Keratinocyte (primary cell): Measurements from ENCODE around the gene NAPG. TPM values are rescaled to one million over a fixed set of nuclear protein-coding genes. Genes with fewer than 3 reads are reported as not detected.
"Not testable (repeated sequence)": the region's sequence is repeated elsewhere in the genome, so short reads cannot be mapped to it uniquely, and the experiment has no call there.

Experiments
- DNase-seq: peaks from one replicate; pipeline ENCODE4 v3.0.0-alpha.2; 2011; ENCODE audit warnings: low read depth, missing footprints, low spot score
- FAIRE-seq: peaks from 2 replicates; lab custom pipeline; 2011; peaks lifted over from hg19 to GRCh38; lab: Jason Lieb, UNC
- H2AFZ ChIP-seq: 2 replicates; pipeline ENCODE4 v1.6.0; 2012; ENCODE audit warnings: low read length, control low read depth, inconsistent platforms; ENCODE audit not compliant: control insufficient read depth
- H3K27ac ChIP-seq: 2 replicates; pipeline ENCODE4 v1.5.1; 2011; ENCODE audit warnings: low read length; ENCODE audit not compliant: control insufficient read depth, insufficient read depth
- H3K27me3 ChIP-seq: 3 replicates; pipeline ENCODE4 v1.6.0; 2011; ENCODE audit warnings: low read length; ENCODE audit not compliant: control insufficient read depth, insufficient read depth; ENCODE audit errors: extremely low read depth
- H3K36me3 ChIP-seq, 2 experiments: 2 replicates in 1 of 2; 3 replicates in 1 of 2; pipeline ENCODE4 v1.5.1; 2011; ENCODE audit warnings: low read length in 2 of 2, mild to moderate bottlenecking in 1 of 2; ENCODE audit not compliant: control insufficient read depth in 2 of 2, insufficient read depth in 2 of 2; ENCODE audit errors: extremely low read depth in 1 of 2
- H3K4me1 ChIP-seq: 3 replicates; pipeline ENCODE4 v1.5.1; 2011; ENCODE audit warnings: low read length; ENCODE audit not compliant: control insufficient read depth, insufficient read depth; ENCODE audit errors: extremely low read depth
- H3K4me2 ChIP-seq: 3 replicates; pipeline ENCODE4 v1.6.0; 2011; ENCODE audit warnings: low read depth, low read length; ENCODE audit not compliant: control insufficient read depth, insufficient read depth; ENCODE audit errors: extremely low read depth
- H3K4me3 ChIP-seq, 3 experiments: fragments of 200-600 bp in 1 of 3; sonication (generic) in 1 of 3; 2 replicates in 2 of 3; 3 replicates in 1 of 3; pipeline ENCODE4 v1.5.1; 2011 to 2016; ENCODE audit warnings: low read length in 3 of 3, mild to moderate bottlenecking in 3 of 3, control low read depth in 2 of 3, inconsistent platforms in 1 of 3, low read depth in 1 of 3, mixed read lengths in 1 of 3, mixed run types in 1 of 3, moderate library complexity in 1 of 3; ENCODE audit not compliant: control insufficient read depth in 2 of 3, insufficient read depth in 2 of 3; ENCODE audit errors: extremely low read depth in 1 of 3
- H3K79me2 ChIP-seq: 2 replicates; pipeline ENCODE4 v1.6.0; 2012; ENCODE audit warnings: low read length; ENCODE audit not compliant: control insufficient read depth, insufficient read depth
- H3K9ac ChIP-seq: 3 replicates; pipeline ENCODE4 v1.6.0; 2011; ENCODE audit warnings: low read length; ENCODE audit not compliant: control insufficient read depth, insufficient read depth; ENCODE audit errors: extremely low read depth
- H3K9me1 ChIP-seq: 3 replicates; pipeline ENCODE4 v1.6.0; 2011; ENCODE audit warnings: low read length; ENCODE audit not compliant: control insufficient read depth, insufficient read depth; ENCODE audit errors: extremely low read depth
- H3K9me3 ChIP-seq: 2 replicates; pipeline ENCODE4 v1.5.1; 2012; ENCODE audit warnings: low read depth, low read length; ENCODE audit not compliant: control insufficient read depth
- H4K20me1 ChIP-seq: 3 replicates; pipeline ENCODE4 v1.6.0; 2011; ENCODE audit warnings: low read length; ENCODE audit not compliant: control insufficient read depth, insufficient read depth; ENCODE audit errors: extremely low read depth
- CTCF ChIP-seq, 3 experiments: IDR thresholded peaks in 1 of 3; conservative IDR thresholded peaks in 1 of 3; optimal IDR thresholded peaks in 1 of 3; 2 replicates in 2 of 3; 3 replicates in 1 of 3; pipeline versions ENCODE3 to v1.5.1; 2011; ENCODE audit warnings: low read length in 3 of 3, mild to moderate bottlenecking in 3 of 3, moderate library complexity in 2 of 3, control low read depth in 1 of 3, inconsistent platforms in 1 of 3; ENCODE audit not compliant: insufficient read depth in 2 of 3; ENCODE audit errors: extremely low read depth in 1 of 3
- EZH2 ChIP-seq: IDR thresholded peaks from one replicate; pipeline ENCODE4 v1.6.1; 2012; ENCODE audit warnings: inconsistent platforms, mild to moderate bottlenecking, low read length, moderate library complexity
- dilution Hi-C: fragments of 300-500 bp; cut with MboI; formaldehyde crosslinking; loops from one replicate; pipeline ENCODE4 v1.7.0; 2020; ENCODE audit warnings: low sequenced_read_pairs; ENCODE audit not compliant: extremely low pct_ligation_motif_present
- polyA plus RNA-seq, 5 experiments: library from polyadenylated mRNA; depleted of rRNA in 3 of 5; stranded (reverse) in 3 of 5; stranded (forward) in 1 of 5; unstranded in 1 of 5; fragments of >200 nt; gene quantifications; 1 replicate in 1 of 5; 2 replicates in 3 of 5; 3 replicates in 1 of 5; pipeline versions ENCODE4 v1.2.1 to v1.2.3, GENCODE V29; 2011 to 2012; ENCODE audit warnings: missing spikeins in 2 of 5, low read depth in 1 of 5, low replicate concordance in 1 of 5

Gene NAPG
- polyA plus RNA-seq, 1 donor (not counting 4 experiments of a cell fraction or from before 2014, with no cell fraction given) = 30.8 TPM

DNA sequence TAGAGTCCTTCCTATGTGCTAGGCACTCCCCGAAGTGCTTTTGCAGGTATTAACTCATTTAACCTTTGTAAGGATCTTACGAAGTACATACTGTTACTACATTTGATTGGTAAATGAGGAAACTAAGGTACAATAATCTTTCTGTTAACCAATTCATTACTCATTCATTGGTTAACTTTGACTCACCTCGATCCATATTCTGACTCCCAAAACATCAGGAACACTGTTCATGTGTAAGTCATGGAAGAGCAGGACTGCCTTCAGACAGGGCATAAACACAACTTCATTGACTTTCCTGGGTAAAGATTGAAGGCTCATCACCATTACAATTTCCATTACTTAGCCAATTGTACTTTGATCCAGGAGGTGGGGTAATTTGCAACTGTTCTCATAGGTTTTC lies 40.6 kb downstream of the NAPG start:
- H3K9me1 ChIP-seq = no peaks in the 10 kb centered on the region
- H3K4me1 ChIP-seq = peaks cover 19% of the 10 kb centered on the region
- no peaks in the 10 kb centered on the region for H3K79me2 ChIP-seq
- H2AFZ ChIP-seq = no peak overlapping the region
- H3K4me2 ChIP-seq = no peak overlapping the region
- no peaks in the 10 kb centered on the region for H4K20me1 ChIP-seq
- no peak overlapping the region for H3K27ac ChIP-seq
- H3K9me3 ChIP-seq = no peaks in the 10 kb centered on the region
- H3K36me3 ChIP-seq = no peaks in the 10 kb centered on the region
- H3K27me3 ChIP-seq = no peaks in the 10 kb centered on the region
- H3K4me3 ChIP-seq = no peak overlapping the region
- FAIRE-seq = no peak
- H3K9ac ChIP-seq = no peak overlapping the region
- DNase-seq = no peak
- TF ChIP-seq CTCF (optimal IDR thresholded peaks at IDR 0.05 in 1 of 3, IDR thresholded peaks at IDR 0.05 in 1 of 3, conservative IDR thresholded peaks at IDR 0.05 in 1 of 3; ENCODE audit: extremely low read depth in 1 of 3, insufficient read depth in 2 of 3, low read length in 3 of 3) (no peak), EZH2 (no peak)
- dilution Hi-C loops = no loop called here

GRCh38 chr18:10569941-10570340 lies 44.1 kb downstream of the NAPG start:
- H2AFZ ChIP-seq, H3K4me3 ChIP-seq, dilution Hi-C loops, H3K4me1 ChIP-seq, H3K79me2 ChIP-seq, DNase-seq, H3K9me3 ChIP-seq, H3K27me3 ChIP-seq, H3K4me2 ChIP-seq, FAIRE-seq, H3K9ac ChIP-seq, H4K20me1 ChIP-seq, H3K36me3 ChIP-seq, H3K9me1 ChIP-seq, H3K27ac ChIP-seq: not testable (repeated sequence)

- FAIRE-seq (no peak), DNase-seq (no peak)
- H2AFZ ChIP-seq = no peak overlapping the region
- H3K27ac ChIP-seq = no peak overlapping the region
- H3K4me3 ChIP-seq = no peak overlapping the region
- no peaks in the 10 kb centered on the region for H3K9me1 ChIP-seq
- no peaks in the 10 kb centered on the region for H3K36me3 ChIP-seq
- H4K20me1 ChIP-seq = no peaks in the 10 kb centered on the region
- no peak overlapping the region for H3K4me2 ChIP-seq
- dilution Hi-C loops = no loop called here
- no peaks in the 10 kb centered on the region for H3K9me3 ChIP-seq
- no peak for TF ChIP-seq EZH2
- no peak for TF ChIP-seq CTCF (optimal IDR thresholded peaks at IDR 0.05 in 1 of 3, IDR thresholded peaks at IDR 0.05 in 1 of 3, conservative IDR thresholded peaks at IDR 0.05 in 1 of 3; ENCODE audit: extremely low read depth in 1 of 3, insufficient read depth in 2 of 3, low read length in 3 of 3)
- no peaks in the 10 kb centered on the region for H3K27me3 ChIP-seq
- H3K9ac ChIP-seq = no peak overlapping the region
- H3K4me1 ChIP-seq = no peaks in the 10 kb centered on the region
- no peaks in the 10 kb centered on the region for H3K79me2 ChIP-seq
These were observed 44.8 kb downstream of the NAPG start for GRCh38 chr18:10570622-10571021.
